ENCODE data around the gene HAS3.

- TF ChIP-seq CTCF (IDR thresholded peaks at IDR 0.05) (no peak), POLR2A (IDR thresholded peaks at IDR 0.05) (no peak)
These were observed 25.9 kb downstream of the HAS3 start for GRCh38 chr16:69131167-69131838.
